SKM-1 treated with dmso at 0.1 percent for 144 hours (cell line): ENCODE measurements around the gene MTHFSD.

Source experiments
- DNase-seq: peaks from one replicate; lab custom pipeline; 2025; ENCODE audit not compliant: unreplicated experiment; lab: John Stamatoyannopoulos, UW

MTHFSD gene

DNA sequence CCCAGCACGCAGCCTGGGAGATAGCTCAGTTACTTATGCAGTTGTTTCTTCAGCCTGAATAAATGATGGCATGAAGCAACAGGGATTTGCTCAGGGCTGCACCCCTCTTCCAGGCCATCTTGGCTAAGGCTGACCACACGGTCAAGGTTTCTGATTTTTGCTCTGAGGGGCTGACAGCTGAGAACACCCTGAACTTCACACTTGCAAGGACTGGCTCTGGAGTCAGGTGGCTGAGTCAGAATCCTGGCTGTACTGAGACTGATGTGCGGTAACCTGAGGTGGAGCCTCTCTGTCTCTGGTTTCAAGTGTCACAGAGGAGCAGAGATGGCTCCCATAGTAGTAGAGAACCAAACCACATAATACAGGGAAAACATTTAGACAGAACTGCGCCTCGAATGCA, 4.8 kb downstream of the MTHFSD start:
- no peak for DNase-seq

DNA sequence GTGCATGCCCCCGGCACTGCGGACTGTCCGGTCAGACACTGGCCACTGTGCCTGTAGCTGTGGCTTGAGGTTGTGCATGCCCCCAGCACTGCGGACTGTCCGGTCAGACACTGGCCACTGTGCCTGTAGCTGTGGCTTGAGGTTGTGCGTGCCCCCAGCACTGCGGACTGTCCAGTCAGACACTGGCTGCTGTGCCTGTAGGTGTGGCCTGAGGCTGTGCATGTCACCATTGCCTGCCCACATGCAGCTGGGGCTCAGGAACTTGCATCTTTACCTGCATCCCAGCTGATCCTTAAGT, 5.2 kb downstream of the MTHFSD start:
- DNase-seq, result no peak

DNA sequence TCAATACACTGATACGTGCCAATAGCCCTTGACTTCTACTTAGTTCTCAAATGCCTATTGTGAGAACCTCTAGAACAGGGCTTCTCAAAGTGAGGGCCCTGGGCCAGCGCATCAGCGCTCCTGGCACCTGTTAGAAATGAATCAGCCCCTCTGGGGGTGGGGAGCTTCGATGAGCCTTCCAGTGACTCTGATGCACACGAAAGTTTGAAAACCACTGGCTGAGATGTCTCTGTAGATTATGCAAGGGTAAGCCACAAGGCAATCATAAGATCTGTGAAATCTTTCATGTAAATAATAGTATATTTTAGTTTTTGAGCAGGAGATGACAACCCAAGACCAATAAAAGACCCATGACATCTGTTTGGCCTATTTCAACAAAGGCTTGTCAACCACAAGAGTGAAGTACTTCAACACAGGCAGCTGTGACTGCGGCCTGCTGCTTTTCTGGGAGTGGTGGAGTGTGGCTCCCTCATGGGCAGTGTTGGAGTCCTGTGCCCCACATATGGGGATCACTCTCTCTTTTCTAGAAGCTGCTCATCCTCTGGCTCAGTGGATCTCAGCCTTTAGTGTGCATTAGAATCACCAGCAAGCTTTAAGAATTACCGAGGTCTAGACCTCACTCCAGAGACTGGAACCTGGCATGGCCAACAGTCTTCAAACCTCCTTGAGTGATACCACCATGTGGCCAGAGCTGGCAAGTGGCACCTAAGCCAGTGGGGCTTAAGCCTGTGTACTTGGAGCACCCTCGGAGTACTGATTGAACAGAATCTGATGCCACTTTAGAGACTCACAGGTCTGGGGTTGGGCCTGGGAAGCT, 5.8 kb downstream of the MTHFSD start:
- DNase-seq, result no peak

DNA sequence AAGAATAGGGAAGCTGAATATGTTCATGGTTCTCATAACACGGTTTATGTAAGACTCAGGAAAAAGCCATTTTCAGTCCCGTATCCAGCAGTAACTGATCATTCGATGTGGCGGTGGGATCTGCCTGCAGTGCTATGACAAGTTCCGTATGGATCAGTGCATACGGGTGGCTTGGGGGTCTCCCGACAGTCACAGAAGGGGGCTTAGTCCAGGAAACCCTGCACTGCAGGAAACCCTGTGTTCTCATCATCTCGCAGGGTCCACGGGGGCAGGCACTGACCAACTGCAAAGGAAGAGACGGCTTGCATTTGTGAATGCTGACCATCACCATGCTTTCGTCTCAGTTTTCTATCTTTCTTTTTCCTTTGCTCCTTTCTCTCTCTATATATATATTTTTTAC, 7.7 kb downstream of the MTHFSD start:
- DNase-seq, result no peak

DNA sequence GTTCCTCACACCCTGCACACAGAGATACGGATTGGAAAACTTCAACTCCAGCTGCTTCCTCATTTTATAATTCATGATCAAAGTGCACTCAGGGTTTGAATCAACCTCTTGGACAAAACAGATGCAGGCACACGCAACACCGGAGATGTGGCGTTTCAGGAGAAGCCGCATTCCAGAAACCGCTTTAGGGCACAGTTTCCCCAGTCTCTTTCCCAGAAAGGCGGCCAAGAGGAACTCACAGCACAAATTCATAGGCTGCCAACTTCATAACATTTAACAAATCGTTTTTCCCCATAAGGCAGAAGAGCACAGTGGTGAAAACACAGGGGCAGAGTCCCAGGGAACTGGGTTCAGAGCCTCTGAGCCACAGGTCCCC, 8.4 kb downstream of the MTHFSD start:
- no peak for DNase-seq

GRCh38 chr16:86545954-86546637, 8.9 kb downstream of the MTHFSD start:
- no peak for DNase-seq

DNA sequence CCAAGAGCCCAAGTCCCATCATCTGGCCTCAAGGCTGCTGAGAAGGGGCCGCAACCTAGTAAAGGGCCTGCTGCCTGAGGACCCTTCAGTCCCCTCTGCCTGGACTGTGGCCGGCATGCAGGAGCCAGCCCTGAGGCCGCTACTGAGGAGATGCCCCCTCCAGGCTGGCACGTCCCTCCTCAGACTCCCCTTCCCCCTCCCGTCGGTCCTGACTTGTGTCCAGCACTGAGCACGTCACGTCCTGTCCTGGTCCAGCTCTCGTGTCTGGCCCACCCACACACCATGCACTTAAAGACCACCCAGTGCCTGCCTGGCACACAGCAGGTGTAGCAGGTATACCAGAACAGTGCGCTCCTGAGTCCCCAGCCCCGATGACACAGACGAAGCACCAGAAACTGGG, 9.6 kb downstream of the MTHFSD start:
- DNase-seq, result no peak

DNA sequence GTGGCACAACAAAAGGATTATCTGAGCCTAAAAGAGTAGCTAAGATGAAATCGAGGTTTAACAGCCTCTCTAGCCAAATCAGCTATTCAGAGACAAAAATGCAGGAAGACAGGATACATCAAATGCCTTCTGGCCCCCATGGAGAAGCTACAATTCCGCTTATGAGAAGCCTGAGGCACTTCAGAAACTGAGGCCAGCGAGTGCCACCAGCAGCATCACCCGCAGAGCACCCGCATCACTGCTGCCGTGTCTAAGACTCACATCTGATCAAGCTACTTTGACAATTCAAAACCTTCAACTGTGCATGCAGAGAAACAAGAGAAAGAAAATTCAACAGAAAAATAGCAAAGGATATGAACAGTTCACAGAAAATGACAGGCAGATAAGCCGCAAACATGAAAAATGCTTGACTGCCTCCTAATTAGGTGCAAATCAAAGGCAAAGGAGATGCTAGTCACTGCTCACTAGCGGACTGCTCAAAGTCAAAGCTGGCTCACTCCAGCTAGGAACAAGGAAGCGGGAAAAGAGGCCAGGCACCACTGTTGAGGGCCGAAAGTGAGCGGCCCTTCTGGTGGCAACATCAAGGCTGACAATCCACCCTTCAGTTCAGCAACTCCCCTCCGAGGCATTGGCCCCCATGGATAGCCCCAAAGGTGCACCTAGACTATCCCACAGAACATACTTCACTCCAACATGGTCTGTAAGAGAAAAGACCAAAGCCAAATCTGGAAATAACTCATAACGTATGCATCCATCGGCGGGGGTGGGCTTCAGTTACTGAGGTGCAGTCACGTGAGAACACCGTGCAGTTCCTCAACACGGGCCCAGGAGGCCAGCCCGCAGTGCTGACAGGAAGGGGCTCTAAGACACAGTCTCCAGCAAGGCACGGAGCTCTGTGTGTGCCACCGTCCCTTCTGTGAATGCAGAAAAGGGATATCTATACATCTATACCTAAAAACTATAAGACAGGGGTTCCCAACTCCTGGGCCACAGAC, 12.0 kb downstream of the MTHFSD start:
- no peak for DNase-seq

DNA sequence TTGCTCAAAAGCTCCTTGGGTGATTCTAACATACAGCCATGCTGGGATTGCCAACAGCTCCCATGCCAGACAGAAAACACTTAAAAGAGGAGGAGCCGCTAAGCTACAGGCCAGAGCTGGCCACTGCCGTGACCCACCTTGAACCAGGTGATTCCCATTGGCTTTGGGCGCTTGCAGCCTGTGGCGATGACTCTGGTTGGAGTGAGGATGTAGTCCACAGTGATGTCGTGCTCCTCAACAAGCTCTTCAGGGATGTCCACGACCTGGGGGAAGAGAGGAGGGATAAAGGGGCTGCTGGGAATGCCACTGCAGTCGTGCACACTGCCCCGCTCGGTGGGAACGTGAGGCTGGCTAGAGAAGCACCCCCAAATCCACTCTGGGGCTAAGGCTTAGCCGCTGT, 13.5 kb downstream of the MTHFSD start:
- DNase-seq, result no peak

DNA sequence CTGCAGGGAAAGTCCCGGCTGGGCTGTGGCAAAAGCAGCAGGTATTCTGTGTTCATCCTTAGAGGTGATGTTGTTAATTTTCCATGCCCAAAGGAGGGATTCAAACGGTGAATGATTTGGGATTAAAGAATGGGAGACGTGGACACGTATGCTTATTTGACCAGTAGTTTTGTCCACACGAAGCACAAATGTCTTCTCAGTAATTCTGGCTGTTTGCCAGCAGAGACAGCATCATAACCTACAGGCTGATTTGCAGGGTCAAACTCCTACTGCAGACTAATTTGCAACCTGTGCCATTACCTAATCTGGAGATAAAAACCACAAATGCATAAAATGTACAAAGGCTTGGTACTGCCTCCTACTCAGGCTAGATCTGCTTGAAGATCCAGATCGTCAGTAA, 14.1 kb downstream of the MTHFSD start:
- DNase-seq, result no peak

GRCh38 chr16:86538196-86538780, 16.7 kb downstream of the MTHFSD start:
- no peak for DNase-seq

- no peak for DNase-seq
These were observed 17.5 kb downstream of the MTHFSD start for GRCh38 chr16:86537486-86537885.

DNA sequence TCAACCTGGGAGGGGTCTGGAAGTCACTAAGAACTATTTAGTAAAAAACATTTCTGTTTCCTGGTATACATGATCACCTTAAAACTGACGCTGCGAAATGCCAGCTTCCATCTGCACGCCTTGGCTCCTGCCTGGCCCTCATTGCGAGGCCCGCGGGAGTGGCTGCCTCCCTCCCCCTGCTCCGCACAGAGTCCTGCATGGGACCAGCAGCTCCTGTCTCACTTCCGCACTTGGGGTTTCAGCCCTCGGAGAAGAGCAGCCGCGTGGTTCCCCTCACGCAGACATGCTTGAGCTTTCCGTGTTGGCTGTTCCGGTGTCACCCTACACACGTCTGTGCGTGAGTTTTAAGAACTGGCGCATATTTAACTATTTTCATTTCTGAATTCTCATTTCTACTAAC, 18.4 kb downstream of the MTHFSD start:
- no peak for DNase-seq

DNA sequence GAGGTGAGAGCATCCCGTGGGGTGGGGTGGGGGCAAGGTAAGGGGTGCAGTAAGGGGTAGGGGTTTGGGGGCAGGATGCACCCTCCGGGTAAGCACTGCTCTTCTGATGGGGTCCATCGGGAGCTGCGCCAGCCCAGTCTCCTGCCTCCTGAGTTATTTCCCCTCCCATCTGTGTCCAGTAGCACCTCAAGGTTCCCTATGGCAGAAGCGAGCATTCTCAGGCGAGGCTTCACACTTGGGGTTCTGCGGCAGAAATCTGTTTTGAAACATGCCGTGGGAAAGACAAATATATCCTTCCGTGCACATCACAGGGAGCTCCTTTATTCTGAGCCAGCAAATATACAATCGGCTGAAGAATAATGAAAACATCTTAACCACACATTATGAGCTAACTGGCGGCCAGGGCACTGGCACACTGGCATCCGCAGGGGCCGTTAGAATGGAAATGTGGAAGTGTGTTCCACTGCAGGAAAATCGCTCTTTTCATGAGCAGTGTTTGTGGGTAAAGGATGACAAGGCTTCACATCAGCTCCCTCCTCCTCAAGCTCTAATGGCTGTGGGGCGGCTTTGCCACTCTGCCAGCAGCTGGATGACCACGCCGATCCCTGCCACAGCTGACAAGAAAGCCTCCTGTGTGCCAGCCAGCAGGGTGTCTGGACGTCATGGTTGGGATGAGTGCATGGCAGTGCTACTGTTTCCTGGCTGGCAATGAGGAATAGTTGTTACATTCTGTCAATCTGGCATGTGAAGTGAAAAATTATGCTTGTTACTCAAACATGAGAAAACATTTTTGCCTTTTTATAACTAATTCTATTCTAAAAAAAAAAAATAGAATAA, 20.0 kb downstream of the MTHFSD start:
- no peak for DNase-seq

DNA sequence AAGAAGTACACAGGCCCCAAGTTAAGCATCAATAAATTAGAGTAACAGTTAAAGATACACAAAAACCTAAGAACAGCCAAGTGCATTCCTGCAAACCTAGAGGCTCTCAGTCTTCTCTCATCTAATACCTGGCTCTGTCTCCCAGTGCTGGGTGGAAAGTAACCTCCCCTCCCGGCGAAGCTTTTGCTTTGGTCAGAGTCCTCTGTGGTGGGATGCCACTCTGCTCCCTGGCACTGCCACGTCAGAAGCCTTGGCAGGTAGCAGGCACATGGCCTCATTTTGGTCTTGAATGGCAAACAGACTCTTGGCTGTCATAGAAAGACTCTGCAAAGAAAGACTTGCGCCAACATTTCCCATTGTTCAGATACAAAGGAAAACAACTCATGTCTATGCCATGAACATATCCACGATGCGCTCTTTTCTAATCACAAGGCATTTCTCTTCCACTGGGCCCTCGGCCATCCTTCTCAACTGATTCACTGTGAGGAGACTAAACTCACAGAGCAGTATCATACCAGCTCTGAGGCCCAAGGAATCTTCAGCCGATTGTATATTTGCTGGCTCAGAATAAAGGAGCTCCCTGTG, 21.2 kb downstream of the MTHFSD start:
- DNase-seq, result no peak

GRCh38 chr16:86533076-86533475, 22.0 kb downstream of the MTHFSD start:
- DNase-seq, result no peak

- DNase-seq, result no peak
These were observed 22.6 kb downstream of the MTHFSD start for GRCh38 chr16:86532526-86532815.

DNA sequence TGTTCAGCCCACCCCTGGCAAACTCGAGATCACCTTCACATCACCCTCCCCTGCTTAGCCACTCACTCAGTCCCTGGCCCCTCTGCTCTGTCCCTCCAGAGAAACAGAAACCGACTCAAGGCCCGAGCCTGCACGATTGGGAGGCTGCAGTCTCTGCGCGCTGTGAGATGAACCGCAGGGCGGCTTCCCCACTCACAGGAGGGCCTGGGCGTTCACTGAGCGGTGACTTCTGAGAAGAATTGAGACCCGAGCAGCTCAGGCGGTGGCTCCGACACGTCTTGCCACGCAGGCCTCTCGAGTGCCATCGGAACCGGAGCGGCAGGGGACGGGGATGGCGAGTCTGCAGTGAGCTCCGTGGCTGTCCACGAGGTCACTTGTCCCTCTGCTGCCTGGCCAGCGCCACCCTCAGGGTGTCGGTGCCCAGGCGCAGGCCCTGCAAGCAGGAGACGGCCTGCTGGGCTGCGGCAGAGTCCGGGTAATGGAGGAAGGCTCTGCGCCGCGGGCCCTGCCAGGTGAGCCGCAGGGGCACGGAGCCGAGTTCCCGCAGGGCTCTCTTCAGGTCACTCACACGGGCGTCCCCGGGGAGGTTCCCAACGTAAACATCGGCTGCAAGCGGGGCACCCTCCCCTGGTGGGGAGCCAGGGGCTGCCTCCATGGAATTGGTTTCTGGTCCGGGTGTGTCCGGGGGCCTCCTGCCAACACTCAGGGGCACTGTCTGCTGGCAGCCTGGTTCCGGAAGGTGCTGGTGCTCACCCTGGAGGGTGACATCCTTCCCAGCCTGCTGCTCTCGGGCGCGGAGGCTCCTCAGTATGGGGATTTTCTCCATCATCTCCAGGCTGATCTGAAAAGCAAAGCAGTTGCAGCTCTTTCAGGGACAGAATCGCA, 23.2 kb downstream of the MTHFSD start:
- no peak for DNase-seq

- DNase-seq, result no peak
These were observed 23.9 kb downstream of the MTHFSD start for GRCh38 chr16:86531191-86531545.
